NB4 (cell line): ENCODE data around the gene EFCC1.

Source experiments
- MYC ChIP-seq: IDR thresholded peaks from 2 replicates; pipeline ENCODE4 v1.6.1; 2011; ENCODE audit warnings: low read depth, low read length
- POLR2A ChIP-seq: IDR thresholded peaks from 2 replicates; pipeline ENCODE4 v1.6.1; 2011; ENCODE audit warnings: mild to moderate bottlenecking; ENCODE audit not compliant: insufficient read length; ENCODE audit errors: extremely low read depth
- TF ChIP-seq, protein P1 (sequence below): IDR thresholded peaks from one replicate; pipeline ENCODE4 v1.5.1; 2012; ENCODE audit warnings: low read depth, low read length

DNA sequence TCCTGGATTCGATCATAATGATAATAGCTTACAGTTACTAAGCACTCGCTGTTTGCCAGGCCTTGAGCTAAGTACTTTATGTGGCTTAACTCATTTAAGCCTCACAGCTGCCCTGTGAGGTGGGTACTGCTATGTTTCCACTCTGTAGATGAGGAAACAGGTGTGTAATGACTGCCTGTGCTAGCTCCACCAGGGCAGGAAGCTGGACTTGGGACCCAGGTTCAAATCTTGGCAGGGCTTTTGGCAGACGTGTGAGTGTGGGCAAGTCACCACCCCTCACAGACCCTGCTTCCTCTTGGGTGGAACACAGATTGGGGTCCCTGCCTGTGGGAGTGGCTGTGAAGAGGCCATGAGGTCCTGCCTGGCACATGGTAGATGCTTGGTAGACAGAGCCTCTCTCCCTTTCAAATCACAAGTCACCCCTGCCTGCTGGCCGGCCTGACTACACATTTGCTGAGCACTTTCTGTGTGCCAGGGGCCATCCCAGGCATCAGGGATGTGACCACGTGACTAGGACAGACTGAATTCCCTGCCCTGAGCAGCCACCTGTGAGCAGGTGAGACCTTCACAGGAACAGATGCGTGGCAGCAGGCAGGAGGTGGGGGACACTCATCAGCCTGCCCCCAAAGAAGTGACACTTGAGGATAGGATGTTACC lies 3.7 kb downstream of the EFCC1 start:
- TF ChIP-seq, protein P1, sequence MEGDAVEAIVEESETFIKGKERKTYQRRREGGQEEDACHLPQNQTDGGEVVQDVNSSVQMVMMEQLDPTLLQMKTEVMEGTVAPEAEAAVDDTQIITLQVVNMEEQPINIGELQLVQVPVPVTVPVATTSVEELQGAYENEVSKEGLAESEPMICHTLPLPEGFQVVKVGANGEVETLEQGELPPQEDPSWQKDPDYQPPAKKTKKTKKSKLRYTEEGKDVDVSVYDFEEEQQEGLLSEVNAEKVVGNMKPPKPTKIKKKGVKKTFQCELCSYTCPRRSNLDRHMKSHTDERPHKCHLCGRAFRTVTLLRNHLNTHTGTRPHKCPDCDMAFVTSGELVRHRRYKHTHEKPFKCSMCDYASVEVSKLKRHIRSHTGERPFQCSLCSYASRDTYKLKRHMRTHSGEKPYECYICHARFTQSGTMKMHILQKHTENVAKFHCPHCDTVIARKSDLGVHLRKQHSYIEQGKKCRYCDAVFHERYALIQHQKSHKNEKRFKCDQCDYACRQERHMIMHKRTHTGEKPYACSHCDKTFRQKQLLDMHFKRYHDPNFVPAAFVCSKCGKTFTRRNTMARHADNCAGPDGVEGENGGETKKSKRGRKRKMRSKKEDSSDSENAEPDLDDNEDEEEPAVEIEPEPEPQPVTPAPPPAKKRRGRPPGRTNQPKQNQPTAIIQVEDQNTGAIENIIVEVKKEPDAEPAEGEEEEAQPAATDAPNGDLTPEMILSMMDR = no peak
- TF ChIP-seq MYC (no peak), POLR2A (no peak)
